HFFc6 (cell line): ENCODE measurements around the gene ARMC10. TPM values are rescaled to one million over a fixed set of nuclear protein-coding genes. Genes with fewer than 3 reads are reported as not detected.
"Not testable (repeated sequence)": the region's sequence is repeated elsewhere in the genome, so short reads cannot be mapped to it uniquely, and the experiment has no call there.

Experiments used
- DNase-seq: peaks from one replicate; pipeline ENCODE4 v3.0.0-alpha.2; 2018
- H3K27ac Mint-ChIP-seq: 2 replicates; pipeline ENCODE4 v1.8.0; 2020; ENCODE audit warnings: mild to moderate bottlenecking, mixed read lengths
- H3K27me3 Mint-ChIP-seq: 2 replicates; pipeline ENCODE4 v1.8.0; 2021; ENCODE audit warnings: mild to moderate bottlenecking, moderate library complexity, mixed read lengths; ENCODE audit not compliant: insufficient read depth
- H3K36me3 Mint-ChIP-seq: 2 replicates; pipeline ENCODE4 v1.8.0; 2021; ENCODE audit warnings: low read depth, mixed read lengths
- H3K4me1 Mint-ChIP-seq: 2 replicates; pipeline ENCODE4 v1.8.0; 2020; ENCODE audit warnings: low read depth, mixed read lengths
- H3K4me3 Mint-ChIP-seq: 2 replicates; pipeline ENCODE4 v1.8.0; 2020; ENCODE audit warnings: mild to moderate bottlenecking, moderate library complexity, mixed read lengths
- H3K9me3 Mint-ChIP-seq: 2 replicates; pipeline ENCODE4 v1.8.0; 2020; ENCODE audit warnings: mild to moderate bottlenecking, mixed read lengths
- CTCF ChIP-seq: fragments of 200-600 bp; sonication (generic); IDR thresholded peaks from 2 replicates; pipeline ENCODE4 v1.5.0; 2021; ENCODE audit warnings: antibody characterized with exemption, mild to moderate bottlenecking
- total RNA-seq, 6 experiments: library from RNA; stranded (reverse); fragmentation: NEBNext Ultra II Directional; extraction: Animal tissue kit (Norgen Biotek cat#: 25700); gene quantifications; 2 replicates in 1 of 6; 3 replicates in 5 of 6; pipeline ENCODE4 v1.2.3, GENCODE V29; 2021

ARMC10 gene
- total RNA-seq, 6 experiments from 2014 or later = 27.3 to 40.9 (median 34.7) TPM

GRCh38 chr7:103083210-103083609 is 8.3 kb downstream of the ARMC10 start:
- no peaks in the 10 kb centered on the region for H3K9me3 Mint-ChIP-seq
- H3K36me3 Mint-ChIP-seq = peaks cover 9% of the 10 kb centered on the region; the same call in 1 of the 2 replicates
- H3K4me3 Mint-ChIP-seq = no peak overlapping the region
- no peak overlapping the region for H3K27ac Mint-ChIP-seq
- no peaks in the 10 kb centered on the region; the same call in 1 of the 2 replicates for H3K4me1 Mint-ChIP-seq
- no peak for DNase-seq
- no peaks in the 10 kb centered on the region; the same call in 1 of the 2 replicates for H3K27me3 Mint-ChIP-seq
- TF ChIP-seq CTCF = no peak

GRCh38 chr7:103092321-103092720 is 17.4 kb downstream of the ARMC10 start:
- DNase-seq, H3K4me1 Mint-ChIP-seq, H3K27me3 Mint-ChIP-seq, H3K9me3 Mint-ChIP-seq, H3K4me3 Mint-ChIP-seq: not testable (repeated sequence)
- Mint-ChIP-seq H3K27ac (peak overlapping the region; percentile 64), H3K36me3 (peaks cover 33% of the 10 kb centered on the region)

GRCh38 chr7:103093429-103093828 is 18.5 kb downstream of the ARMC10 start:
- Mint-ChIP-seq H3K4me3 (no peak overlapping the region), H3K27ac (no peak overlapping the region), H3K9me3 (no peaks in the 10 kb centered on the region), H3K4me1 (no peaks in the 10 kb centered on the region), H3K36me3 (peaks cover 29% of the 10 kb centered on the region), H3K27me3 (no peaks in the 10 kb centered on the region)
- TF ChIP-seq CTCF = no peak
- DNase-seq = no peak

- H3K9me3 Mint-ChIP-seq = no peaks in the 10 kb centered on the region
- no peak overlapping the region for H3K27ac Mint-ChIP-seq
- DNase-seq = no peak
- peak; percentile 39 for TF ChIP-seq CTCF
- peaks cover 29% of the 10 kb centered on the region for H3K36me3 Mint-ChIP-seq
- no peaks in the 10 kb centered on the region for H3K27me3 Mint-ChIP-seq
- no peak overlapping the region for H3K4me3 Mint-ChIP-seq
- no peaks in the 10 kb centered on the region for H3K4me1 Mint-ChIP-seq
Measured at GRCh38 chr7:103094102-103094501, 19.2 kb downstream of the ARMC10 start.

- DNase-seq, H3K27me3 Mint-ChIP-seq, H3K4me3 Mint-ChIP-seq, H3K9me3 Mint-ChIP-seq, H3K4me1 Mint-ChIP-seq, H3K27ac Mint-ChIP-seq: not testable (repeated sequence)
- H3K36me3 Mint-ChIP-seq = peaks cover 22% of the 10 kb centered on the region
Measured at GRCh38 chr7:103095558-103095957, 20.6 kb downstream of the ARMC10 start.

- H3K9me3 Mint-ChIP-seq = no peaks in the 10 kb centered on the region
- no peaks in the 10 kb centered on the region for H3K27me3 Mint-ChIP-seq
- H3K4me1 Mint-ChIP-seq = no peaks in the 10 kb centered on the region
- TF ChIP-seq CTCF = no peak
- no peak overlapping the region for H3K4me3 Mint-ChIP-seq
- DNase-seq = no peak
- H3K27ac Mint-ChIP-seq = no peak overlapping the region
- peaks cover 13% of the 10 kb centered on the region; the same call in 1 of the 2 replicates for H3K36me3 Mint-ChIP-seq
Measured at GRCh38 chr7:103097041-103097440, 22.1 kb downstream of the ARMC10 start.

GRCh38 chr7:103100348-103100747 is 25.4 kb downstream of the ARMC10 start:
- H3K36me3 Mint-ChIP-seq = peaks cover 10% of the 10 kb centered on the region; the same call in 1 of the 2 replicates
- TF ChIP-seq CTCF = no peak
- no peaks in the 10 kb centered on the region for H3K27me3 Mint-ChIP-seq
- H3K9me3 Mint-ChIP-seq = no peaks in the 10 kb centered on the region
- no peak for DNase-seq
- no peak overlapping the region for H3K4me3 Mint-ChIP-seq
- no peaks in the 10 kb centered on the region for H3K4me1 Mint-ChIP-seq
- no peak overlapping the region for H3K27ac Mint-ChIP-seq
